IMR-90 (cell line): ENCODE data around the gene DNASE2. TPM values are rescaled to one million over a fixed set of nuclear protein-coding genes. Genes with fewer than 3 reads are reported as not detected.

Experiments
- ATAC-seq: fragments of 200-7000 bp; cut with Tn5 transposase; 2 replicates; pipeline ENCODE4 v1.9.1; 2020; ENCODE audit warnings: low read depth, mild to moderate bottlenecking, moderate library complexity
- BruUV-seq: library from RNA; stranded (reverse); fragments of 400-500 nt; replicated peaks from 2 replicates; lab custom pipeline; 2021; lab: Mats Ljungman, UMichigan
- CTCF ChIA-PET: fragments of 300-600 bp; formaldehyde crosslinking; extraction: SDS; loops from one replicate; lab custom pipeline; 2021; ENCODE audit warnings: antibody characterized with exemption; lab: Yijun Ruan, JAX
- POLR2A ChIA-PET: fragments of 300-600 bp; sonication (Branson Sonifier 250); formaldehyde crosslinking; loops from one replicate; lab custom pipeline; 2022; ENCODE audit warnings: antibody characterized with exemption; ENCODE audit not compliant: unreplicated experiment; lab: Charles Lee
- DNase-seq: peaks from one replicate; pipeline ENCODE4 v3.0.0; 2013
- H2AFZ ChIP-seq: replicated peaks from 2 replicates; pipeline ENCODE3; 2013; ENCODE audit warnings: low read length, mild to moderate bottlenecking; ENCODE audit not compliant: poor library complexity
- H2AK5ac ChIP-seq: 2 replicates; pipeline ENCODE4 v1.6.1; 2013; ENCODE audit warnings: low read depth, low read length, inconsistent platforms
- H2AK9ac ChIP-seq: replicated peaks from 2 replicates; pipeline ENCODE3; 2013; ENCODE audit warnings: mild to moderate bottlenecking, low read depth, low read length, moderate library complexity; ENCODE audit not compliant: poor library complexity
- H2BK120ac ChIP-seq: 2 replicates; pipeline ENCODE4 v1.6.1; 2013; ENCODE audit warnings: low read depth, low read length, inconsistent platforms
- H2BK15ac ChIP-seq: 3 replicates; pipeline ENCODE4 v1.6.1; 2013; ENCODE audit warnings: low read depth, low read length, inconsistent platforms
- H2BK20ac ChIP-seq: 2 replicates; pipeline ENCODE4 v1.6.1; 2013; ENCODE audit warnings: low read depth, mild to moderate bottlenecking, inconsistent platforms, low read length, moderate library complexity
- H2BK5ac ChIP-seq: 2 replicates; pipeline ENCODE4 v1.6.1; 2013; ENCODE audit warnings: mild to moderate bottlenecking, low read depth, low read length, inconsistent platforms; ENCODE audit not compliant: poor library complexity, severe bottlenecking
- H3K14ac ChIP-seq: replicated peaks from 2 replicates; pipeline ENCODE4 v1.6.1; 2013; ENCODE audit warnings: low read depth, low read length, inconsistent platforms
- H3K18ac ChIP-seq: 2 replicates; pipeline ENCODE4 v1.6.1; 2013; ENCODE audit warnings: low read depth, low read length, control low read depth
- H3K23ac ChIP-seq: 2 replicates; pipeline ENCODE4 v1.6.1; 2013; ENCODE audit warnings: low read depth, low read length, inconsistent platforms
- H3K27ac ChIP-seq: 2 replicates; pipeline ENCODE4 v1.5.1; 2013; ENCODE audit warnings: mild to moderate bottlenecking, control low read depth, low read length; ENCODE audit not compliant: insufficient read depth
- H3K27me3 ChIP-seq: 2 replicates; pipeline ENCODE4 v1.6.1; 2013; ENCODE audit warnings: low read length; ENCODE audit not compliant: control insufficient read depth, insufficient read depth
- H3K36me3 ChIP-seq: 2 replicates; pipeline ENCODE4 v1.6.1; 2013; ENCODE audit warnings: low read length, mixed read lengths; ENCODE audit not compliant: control insufficient read depth, insufficient read depth
- H3K4ac ChIP-seq: 2 replicates; pipeline ENCODE4 v1.6.1; 2013; ENCODE audit warnings: low read depth, low read length, inconsistent platforms
- H3K4me1 ChIP-seq: 2 replicates; pipeline ENCODE4 v1.6.1; 2013; ENCODE audit warnings: low read length, mixed read lengths; ENCODE audit not compliant: control insufficient read depth, insufficient read depth
- H3K4me2 ChIP-seq: 2 replicates; pipeline ENCODE4 v1.6.1; 2013; ENCODE audit warnings: low read depth, mild to moderate bottlenecking, control low read depth, low read length, moderate library complexity
- H3K4me3 ChIP-seq: 2 replicates; pipeline ENCODE4 v1.5.1; 2013; ENCODE audit warnings: low read depth, mild to moderate bottlenecking, control low read depth, low read length, moderate library complexity; ENCODE audit not compliant: insufficient read depth
- H3K56ac ChIP-seq: 2 replicates; pipeline ENCODE4 v1.6.1; 2013; ENCODE audit warnings: low read length, inconsistent platforms; ENCODE audit not compliant: insufficient read depth; ENCODE audit errors: extremely low read depth
- H3K79me1 ChIP-seq, 2 experiments: 2 replicates each; pipeline ENCODE4 v1.6.1; 2013; ENCODE audit warnings: low read length in 2 of 2, inconsistent platforms in 1 of 2, low read depth in 1 of 2
- H3K9ac ChIP-seq: 2 replicates; pipeline ENCODE4 v1.6.1; 2013; ENCODE audit warnings: low read depth, low read length, control low read depth
- H3K9me1 ChIP-seq: 2 replicates; pipeline ENCODE4 v1.6.1; 2013; ENCODE audit warnings: low read length, inconsistent platforms; ENCODE audit not compliant: insufficient read depth
- H3K9me3 ChIP-seq: 2 replicates; pipeline ENCODE4 v1.6.1; 2013; ENCODE audit warnings: low read length; ENCODE audit not compliant: control insufficient read depth, insufficient read depth
- H4K20me1 ChIP-seq: 2 replicates; pipeline ENCODE4 v1.6.1; 2013; ENCODE audit warnings: low read length, inconsistent platforms; ENCODE audit not compliant: insufficient read depth
- H4K5ac ChIP-seq: 2 replicates; pipeline ENCODE4 v1.6.1; 2013; ENCODE audit warnings: mild to moderate bottlenecking, low read depth, low read length, control low read depth
- H4K8ac ChIP-seq, 2 experiments: 2 replicates each; pipeline ENCODE4 v1.6.1; 2013; ENCODE audit warnings: low read depth in 2 of 2, low read length in 2 of 2, control low read depth in 1 of 2, inconsistent platforms in 1 of 2
- H4K91ac ChIP-seq: 2 replicates; pipeline ENCODE4 v1.6.1; 2013; ENCODE audit warnings: low read depth, low read length, inconsistent platforms; ENCODE audit not compliant: insufficient read depth
- BHLHE40 ChIP-seq: fragments of 150-350 bp; IDR thresholded peaks from 2 replicates; pipeline ENCODE4 v1.6.1; 2016; ENCODE audit warnings: mild to moderate bottlenecking, low read depth, low read length
- CEBPB ChIP-seq: IDR thresholded peaks from 2 replicates; pipeline ENCODE4 v1.6.1; 2012; ENCODE audit warnings: low read depth, low read length, improper control_type of control experiment
- CHD1 ChIP-seq: IDR thresholded peaks from 2 replicates; pipeline ENCODE4 v1.6.1; 2012; ENCODE audit warnings: low read depth, low read length, improper control_type of control experiment
- CTCF ChIP-seq: conservative IDR thresholded peaks from 2 replicates; pipeline ENCODE4 v1.5.1; 2012; ENCODE audit warnings: mild to moderate bottlenecking, low read depth, low read length, improper control_type of control experiment
- ELK1 ChIP-seq: fragments of 150-350 bp; IDR thresholded peaks from 2 replicates; pipeline ENCODE4 v1.6.1; 2016; ENCODE audit warnings: low read depth, mild to moderate bottlenecking, low read length, moderate library complexity, borderline replicate concordance
- FOS ChIP-seq: fragments of 150-350 bp; IDR thresholded peaks from 2 replicates; pipeline ENCODE4 v1.6.1; 2016; ENCODE audit warnings: low read depth, low read length
- MAFK ChIP-seq: IDR thresholded peaks from 2 replicates; pipeline ENCODE4 v1.6.1; 2012; ENCODE audit warnings: low read depth, low read length, improper control_type of control experiment
- MAZ ChIP-seq: IDR thresholded peaks from 2 replicates; pipeline ENCODE4 v1.6.1; 2012; ENCODE audit warnings: low read depth, mild to moderate bottlenecking, low read length, improper control_type of control experiment, moderate library complexity, borderline replicate concordance
- MXI1 ChIP-seq: IDR thresholded peaks from 2 replicates; pipeline ENCODE4 v1.6.1; 2012; ENCODE audit warnings: low read depth, mild to moderate bottlenecking, low read length, moderate library complexity, borderline replicate concordance
- NFE2L2 ChIP-seq: fragments of 150-350 bp; IDR thresholded peaks from 2 replicates; pipeline ENCODE4 v1.6.1; 2016; ENCODE audit warnings: low read depth, mild to moderate bottlenecking, low read length
- POLR2A ChIP-seq: IDR thresholded peaks from 2 replicates; pipeline ENCODE4 v1.6.1; 2012; ENCODE audit warnings: mild to moderate bottlenecking, low read depth, low read length
- RAD21 ChIP-seq: IDR thresholded peaks from 2 replicates; pipeline ENCODE4 v1.6.1; 2012; ENCODE audit warnings: low read length, improper control_type of control experiment
- RCOR1 ChIP-seq: IDR thresholded peaks from 2 replicates; pipeline ENCODE4 v1.6.1; 2012; ENCODE audit warnings: mild to moderate bottlenecking, low read length, improper control_type of control experiment; ENCODE audit not compliant: insufficient replicate concordance
- RFX5 ChIP-seq: IDR thresholded peaks from 2 replicates; pipeline ENCODE4 v1.8.0; 2012; ENCODE audit warnings: low read depth, mild to moderate bottlenecking, low read length, moderate library complexity
- SMC3 ChIP-seq: fragments of 150-350 bp; IDR thresholded peaks from 2 replicates; pipeline ENCODE4 v1.6.1; 2016; ENCODE audit warnings: low read depth, mild to moderate bottlenecking, antibody characterized with exemption, low read length, moderate library complexity
- USF2 ChIP-seq: fragments of 150-350 bp; IDR thresholded peaks from 2 replicates; pipeline ENCODE4 v1.6.1; 2017; ENCODE audit warnings: mild to moderate bottlenecking, antibody characterized with exemption, low read length, low read depth
- WGBS, 2 experiments: methylation state at CpG; one replicate each; pipeline versions ENCODE4 v1.1.5 to v1.1.7; 2013; ENCODE audit warnings: missing lambda C conversion rate in 2 of 2; ENCODE audit not compliant: insufficient read length in 1 of 2; ENCODE audit errors: extremely low coverage in 2 of 2; 5-methylcytosine and 5-hydroxymethylcytosine counted together
- dilution Hi-C: fragments of 300-500 bp; cut with HindIII; formaldehyde crosslinking; loops from one replicate; pipeline ENCODE4 v1.14.3; 2018; ENCODE audit warnings: low sequenced_read_pairs; ENCODE audit not compliant: unreplicated experiment
- in situ Hi-C: fragments of 300-500 bp; cut with MboI; formaldehyde crosslinking; loops from 3 replicates; pipeline ENCODE4 v1.14.3; 2019; ENCODE audit warnings: low sequenced_read_pairs, inconsistent platforms, mixed read lengths
- intact Hi-C: fragments of 100-400 bp; cut with micrococcal nuclease; formaldehyde crosslinking; loops from 2 replicates; pipeline ENCODE4 v1.10.0; 2022
- polyA plus RNA-seq, 3 experiments: library from polyadenylated mRNA; depleted of rRNA; stranded (reverse); fragments of >200 nt; gene quantifications; 2 replicates each; pipeline ENCODE4 v1.2.3, GENCODE V29; 2012; ENCODE audit warnings: low replicate concordance in 1 of 3
- total RNA-seq: library from RNA; depleted of rRNA; stranded (reverse); fragments of >200 nt; gene quantifications from 2 replicates; pipeline ENCODE4 v1.2.3, GENCODE V29; 2012

Gene DNASE2
- total and polyA plus RNA-seq, 2 of the 4 experiments (the other 2 are of a cell fraction) = 9.5 to 31.1 TPM

- Histone ChIP-seq H3K23ac (no peak overlapping the region), H3K18ac (no peak overlapping the region), H4K5ac (no peak overlapping the region), H3K9me1 (no peaks in the 10 kb centered on the region), H2BK20ac (no peak overlapping the region), H3K4me1 (peaks cover 1% of the 10 kb centered on the region; the same call in 1 of the 2 replicates), H2AFZ (no peak overlapping the region), H3K4ac (no peak overlapping the region), H2AK9ac (peak overlapping the region; percentile 61), H3K56ac (no peak overlapping the region), H3K36me3 (peaks cover 11% of the 10 kb centered on the region), H2BK120ac (no peak overlapping the region), H4K8ac (no peak overlapping the region), H3K79me1 (0 out of 4 replicates have a peak, but pooled peaks cover 0 to 3% of the 10 kb centered on the region in 2 experiments), H3K27me3 (no peaks in the 10 kb centered on the region), H4K91ac (no peak overlapping the region), H3K4me3 (no peak overlapping the region), H3K4me2 (no peak overlapping the region), H3K9me3 (no peaks in the 10 kb centered on the region), H2BK5ac (no peak overlapping the region), H2AK5ac (no peak overlapping the region; the same call in 1 of the 2 replicates), H3K9ac (no peak overlapping the region), H3K27ac (no peak overlapping the region), H2BK15ac (no peak overlapping the region), H3K14ac (no peak overlapping the region), H4K20me1 (no peaks in the 10 kb centered on the region)
- intact Hi-C loops (no loop called here), in situ Hi-C loops (no loop called here), dilution Hi-C loops (no loop called here)
- BruUV-seq = no TSS peak
- WGBS, 2 experiments = 100% methylated on average over 1 of the region's 14 CpGs; no CpG with 5 or more reads in 1 of the 2 experiments
- DNase-seq = no peak
- TF ChIP-seq RAD21 (no peak), USF2 (no peak), NFE2L2 (no peak), RCOR1 (no peak), CHD1 (no peak), FOS (no peak), MAFK (no peak), MAZ (no peak), CTCF (no peak), ELK1 (no peak), MXI1 (no peak), BHLHE40 (no peak), POLR2A (no peak), CEBPB (no peak), RFX5 (no peak), SMC3 (no peak)
- no peak for ATAC-seq
- POLR2A ChIA-PET = no interaction called here
- CTCF ChIA-PET = interaction anchor here (1.0 kb wide), 1 partner anchor 19 kb away, joined by 3 read pairs; no protein-coding TSS in a partner anchor
These were observed 37.0 kb upstream of the DNASE2 start for GRCh38 chr19:12918253-12918652.
